Measurements from ENCODE around the gene MRPS12. TPM values are rescaled to one million over a fixed set of nuclear protein-coding genes. Genes with fewer than 3 reads are reported as not detected.
A peak's percentile ranks its signal among the peaks of the same experiment; 100 is the strongest.

The MRPS12 gene
- total and polyA plus RNA-seq, 2 experiments from 2014 or later = 33.5 to 68.9 TPM

DNA sequence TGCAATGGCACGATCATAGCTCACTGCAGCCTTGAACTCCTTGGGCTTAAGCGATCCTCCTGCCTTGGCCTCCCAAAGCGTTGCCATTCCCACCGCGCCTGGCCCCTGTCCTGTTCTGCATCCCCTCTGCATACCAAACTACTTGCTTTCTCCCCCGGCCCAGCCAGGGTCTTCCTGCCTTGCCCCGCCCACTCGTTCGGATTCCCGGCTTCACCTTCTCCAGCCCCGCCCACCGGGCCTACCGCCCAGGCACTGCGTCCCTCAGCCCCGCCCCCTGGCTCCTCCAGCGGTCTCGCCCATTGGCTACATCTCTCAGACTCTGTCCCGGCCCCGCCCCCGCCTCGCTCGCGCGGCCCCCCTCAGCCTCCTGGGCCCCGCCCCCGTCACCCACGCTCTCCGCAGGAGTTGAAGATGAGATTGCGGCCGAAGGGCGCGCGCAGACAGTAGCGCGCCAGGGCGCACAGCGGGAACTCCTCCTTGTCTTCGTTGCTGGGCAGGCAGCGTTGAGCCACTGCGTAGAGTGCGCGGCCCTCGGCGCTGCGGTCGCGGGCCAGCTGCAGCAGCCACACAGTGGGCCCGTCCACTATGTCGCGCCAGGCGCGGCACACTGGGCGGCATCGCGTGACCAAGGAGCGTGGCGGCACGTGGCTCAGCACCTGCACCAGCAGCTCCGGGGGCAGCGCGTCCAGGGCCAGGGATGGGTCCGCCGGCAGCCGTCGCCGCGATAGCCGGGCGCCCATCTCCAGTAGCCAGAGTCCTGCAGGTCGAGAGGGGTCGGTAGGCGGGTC, 19.0 kb downstream of the MRPS12 start:
- no peak overlapping the region for H3K27ac ChIP-seq
- in situ Hi-C loops (cut with MboI) = no loop called here
- no peaks in the 10 kb centered on the region for H4K20me1 ChIP-seq (ENCODE audit: insufficient read depth)
- no peaks in the 10 kb centered on the region for H3K27me3 ChIP-seq (replicated peaks; ENCODE audit: insufficient read depth)
- DNase-seq = peak; percentile 53
- H3K9me3 ChIP-seq (ENCODE audit: low read depth) = no peaks in the 10 kb centered on the region
- H3K9ac ChIP-seq = no peak overlapping the region
- no peaks in the 10 kb centered on the region for H3K9me2 ChIP-seq (ENCODE audit: insufficient read depth)
- TF ChIP-seq EZH2 (IDR thresholded peaks at IDR 0.05; ENCODE audit: insufficient read depth, poor library complexity, severe bottlenecking) = no peak
- TF ChIP-seq EZH2phosphoT487 (IDR thresholded peaks at IDR 0.05; ENCODE audit: insufficient read depth, low read depth) = no peak
- no peak overlapping the region for H3K4me2 ChIP-seq (ENCODE audit: unreplicated experiment)
- no peaks in the 10 kb centered on the region for H3F3A ChIP-seq (ENCODE audit: insufficient read depth)
- H3K79me2 ChIP-seq (ENCODE audit: insufficient read depth) = no peaks in the 10 kb centered on the region
- peaks cover 3% of the 10 kb centered on the region; the same call in 1 of the 2 replicates for H3K36me3 ChIP-seq (ENCODE audit: low read depth)
- H2AFZ ChIP-seq = no peak overlapping the region
- no peaks in the 10 kb centered on the region for H3K4me1 ChIP-seq (ENCODE audit: insufficient read depth)
- WGBS, 2 experiments (ENCODE audit: low coverage in 1 of 2, low lambda C conversion rate in 2 of 2, missing lambda C conversion rate in 2 of 2) = 30 to 34% methylated on average over 42 to 52 of the region's 72 CpGs
- H3K4me3 ChIP-seq = no peak overlapping the region

DNA sequence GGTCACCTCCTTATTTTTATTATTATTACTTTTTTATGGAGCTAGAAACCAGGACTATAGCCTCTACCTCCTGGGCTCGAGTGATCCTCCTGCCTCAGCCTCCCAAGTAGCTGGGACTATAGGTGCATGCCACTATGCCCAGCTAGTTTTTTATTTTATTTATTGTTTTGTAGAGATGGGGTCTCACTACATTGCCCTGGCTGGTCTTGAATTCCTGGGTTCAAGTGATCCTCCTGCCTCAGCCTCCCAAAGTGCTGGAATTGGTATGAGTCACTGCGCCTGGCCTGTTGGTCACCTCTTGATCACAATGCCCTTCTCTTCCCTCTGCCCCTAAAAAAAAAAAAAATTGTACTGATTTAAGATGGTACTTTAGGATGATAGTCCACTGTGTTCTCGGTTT, 20.4 kb downstream of the MRPS12 start:
- in situ Hi-C loops (cut with MboI) = no loop called here
- H3K79me2 ChIP-seq (ENCODE audit: insufficient read depth) = no peaks in the 10 kb centered on the region
- H3K9me2 ChIP-seq (ENCODE audit: insufficient read depth) = no peaks in the 10 kb centered on the region
- DNase-seq = no peak
- H3K9ac ChIP-seq = no peak overlapping the region
- H3K4me2 ChIP-seq (ENCODE audit: unreplicated experiment) = no peak overlapping the region
- H3K36me3 ChIP-seq (ENCODE audit: low read depth) = no peaks in the 10 kb centered on the region
- no peak overlapping the region for H3K4me3 ChIP-seq
- no peaks in the 10 kb centered on the region for H3F3A ChIP-seq (ENCODE audit: insufficient read depth)
- no peak overlapping the region for H2AFZ ChIP-seq
- no peak overlapping the region for H3K27ac ChIP-seq
- no peak for TF ChIP-seq EZH2 (IDR thresholded peaks at IDR 0.05; ENCODE audit: insufficient read depth, poor library complexity, severe bottlenecking)
- no peak for TF ChIP-seq EZH2phosphoT487 (IDR thresholded peaks at IDR 0.05; ENCODE audit: insufficient read depth, low read depth)
- no peaks in the 10 kb centered on the region for H3K9me3 ChIP-seq (ENCODE audit: low read depth)
- 97 to 99% methylated on average over 3 of the region's 3 CpGs for WGBS, 2 experiments (ENCODE audit: low coverage in 1 of 2, low lambda C conversion rate in 2 of 2, missing lambda C conversion rate in 2 of 2)
- H3K27me3 ChIP-seq (replicated peaks; ENCODE audit: insufficient read depth) = no peaks in the 10 kb centered on the region
- H3K4me1 ChIP-seq (ENCODE audit: insufficient read depth) = no peaks in the 10 kb centered on the region
- H4K20me1 ChIP-seq (ENCODE audit: insufficient read depth) = no peaks in the 10 kb centered on the region

DNA sequence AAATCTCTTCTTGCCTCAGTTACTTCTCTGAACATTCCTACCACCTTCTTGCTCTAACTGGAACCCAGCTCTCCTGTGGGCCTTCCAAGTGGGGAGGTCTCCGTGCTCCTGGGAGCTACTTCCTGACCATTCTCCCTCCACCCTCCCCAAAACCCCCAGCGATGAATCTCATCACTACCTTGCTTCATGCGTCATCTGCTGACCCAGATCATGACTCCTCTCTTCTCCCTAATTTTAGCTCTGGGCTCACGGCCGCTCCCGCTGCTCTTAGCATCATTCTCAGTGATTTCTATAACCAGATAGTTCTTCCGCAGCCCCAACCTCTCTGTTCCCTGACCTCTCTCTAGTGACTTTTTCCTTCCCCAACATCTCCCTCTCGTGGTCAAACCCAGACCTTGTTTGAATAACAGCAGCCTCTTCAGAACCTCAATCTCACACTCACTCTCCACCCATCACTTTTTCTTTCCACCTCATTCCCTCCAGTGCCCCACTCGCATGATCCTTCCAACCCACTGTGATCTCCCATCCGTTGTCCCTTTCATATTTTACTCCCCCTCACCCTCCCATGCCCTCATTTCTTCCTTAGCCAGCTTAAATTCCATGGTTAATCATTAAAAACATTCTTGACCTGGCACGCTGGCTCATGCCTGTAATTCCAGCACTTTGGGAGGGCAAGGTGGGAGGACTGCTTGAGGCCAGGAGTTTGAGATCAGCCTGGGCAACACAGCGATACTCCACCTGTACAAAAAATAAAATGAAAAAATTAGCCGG, 21.8 kb downstream of the MRPS12 start:
- WGBS, 2 experiments (ENCODE audit: low coverage in 1 of 2, low lambda C conversion rate in 2 of 2, missing lambda C conversion rate in 2 of 2) = 95 to 96% methylated on average over 13 of the region's 13 CpGs
- no peak overlapping the region for H3K9ac ChIP-seq
- no peak overlapping the region for H3K4me3 ChIP-seq
- no peak overlapping the region for H3K4me2 ChIP-seq (ENCODE audit: unreplicated experiment)
- no peaks in the 10 kb centered on the region for H3K27me3 ChIP-seq (replicated peaks; ENCODE audit: insufficient read depth)
- no peaks in the 10 kb centered on the region for H3K36me3 ChIP-seq (ENCODE audit: low read depth)
- TF ChIP-seq EZH2 (IDR thresholded peaks at IDR 0.05; ENCODE audit: insufficient read depth, poor library complexity, severe bottlenecking) = no peak
- TF ChIP-seq EZH2phosphoT487 (IDR thresholded peaks at IDR 0.05; ENCODE audit: insufficient read depth, low read depth) = no peak
- H3K4me1 ChIP-seq (ENCODE audit: insufficient read depth) = no peaks in the 10 kb centered on the region
- H3F3A ChIP-seq (ENCODE audit: insufficient read depth) = no peaks in the 10 kb centered on the region
- no peak for DNase-seq
- no peaks in the 10 kb centered on the region for H4K20me1 ChIP-seq (ENCODE audit: insufficient read depth)
- H2AFZ ChIP-seq = no peak overlapping the region
- in situ Hi-C loops (cut with MboI) = no loop called here
- no peaks in the 10 kb centered on the region for H3K79me2 ChIP-seq (ENCODE audit: insufficient read depth)
- H3K9me2 ChIP-seq (ENCODE audit: insufficient read depth) = no peaks in the 10 kb centered on the region
- H3K27ac ChIP-seq = no peak overlapping the region
- no peaks in the 10 kb centered on the region for H3K9me3 ChIP-seq (ENCODE audit: low read depth)

DNA sequence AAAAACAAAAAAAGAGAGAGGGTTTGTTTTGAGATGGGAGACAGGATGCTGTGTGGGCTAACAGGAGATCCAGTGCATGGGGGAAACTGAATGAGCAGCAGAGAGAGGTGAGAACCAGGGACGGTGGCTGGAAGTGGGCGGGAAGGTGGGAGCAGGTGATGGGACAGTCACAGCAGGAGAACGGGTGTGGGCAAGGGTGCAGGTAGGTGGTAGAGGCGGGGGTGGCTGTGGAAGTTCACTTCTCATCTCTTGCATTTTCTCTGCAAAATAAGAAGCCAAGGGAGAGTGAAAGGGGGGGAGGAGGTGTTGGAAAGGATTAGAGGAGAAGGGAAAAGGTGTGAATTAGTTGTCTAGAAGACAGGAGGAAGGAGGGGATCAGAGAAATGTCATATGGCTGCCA, 22.9 kb downstream of the MRPS12 start:
- Histone ChIP-seq H3K36me3 (ENCODE audit: low read depth) (no peaks in the 10 kb centered on the region), H4K20me1 (ENCODE audit: insufficient read depth) (no peaks in the 10 kb centered on the region), H2AFZ (no peak overlapping the region), H3F3A (ENCODE audit: insufficient read depth) (no peaks in the 10 kb centered on the region), H3K9ac (no peak overlapping the region), H3K9me2 (ENCODE audit: insufficient read depth) (no peaks in the 10 kb centered on the region), H3K4me2 (ENCODE audit: unreplicated experiment) (no peak overlapping the region), H3K4me3 (no peak overlapping the region), H3K27ac (no peak overlapping the region), H3K27me3 (replicated peaks; ENCODE audit: insufficient read depth) (no peaks in the 10 kb centered on the region), H3K4me1 (ENCODE audit: insufficient read depth) (no peaks in the 10 kb centered on the region), H3K79me2 (ENCODE audit: insufficient read depth) (no peaks in the 10 kb centered on the region), H3K9me3 (ENCODE audit: low read depth) (no peaks in the 10 kb centered on the region)
- TF ChIP-seq EZH2 (IDR thresholded peaks at IDR 0.05; ENCODE audit: insufficient read depth, poor library complexity, severe bottlenecking) (no peak), EZH2phosphoT487 (IDR thresholded peaks at IDR 0.05; ENCODE audit: insufficient read depth, low read depth) (no peak)
- in situ Hi-C loops (cut with MboI) = no loop called here
- 57 to 62% methylated on average over 4 of the region's 4 CpGs for WGBS, 2 experiments (ENCODE audit: low coverage in 1 of 2, low lambda C conversion rate in 2 of 2, missing lambda C conversion rate in 2 of 2)
- DNase-seq = no peak

Data from GM23248 (cell line).